Right lobe of liver (tissue), 4 donors: ENCODE data around the gene KRT76.

Experiments used
- CTCF ChIP-seq, 4 donors: fragments of 200-600 bp in 3 of 4; fragments of 450-650 bp in 1 of 4; IDR thresholded peaks; one replicate each; pipeline versions ENCODE4 v1.5.1 to v1.8.0; 2016 to 2022; ENCODE audit warnings: antibody characterized with exemption in 4 of 4, mild to moderate bottlenecking in 2 of 4
- POLR2A ChIP-seq: fragments of 450-650 bp; IDR thresholded peaks from one replicate; pipeline ENCODE4 v1.6.1; 2017; ENCODE audit warnings: antibody characterized with exemption, mild to moderate bottlenecking
- donor health status: DM: no; HTN: no; CAD: no.
- donor health status: DM: no; HTN: no; CAD: no.
- donor health status: DM: no; HTN: yes; CAD: no.

GRCh38 chr12:52755533-52755932, 21.6 kb downstream of the KRT76 start:
- TF ChIP-seq CTCF (IDR thresholded peaks at IDR 0.05) (no peak), POLR2A (no peak)
